Stimulated activated CD8-positive, alpha-beta memory T cell treated with anti-CD3 and anti-CD28 coated beads, Interleukin-2, amount 100 ng/mL, for 1 hour (primary cell): ENCODE measurements around the gene HCN2.
"Not testable (repeated sequence)": the region's sequence is repeated elsewhere in the genome, so short reads cannot be mapped to it uniquely, and the experiment has no call there.

Experiments
- DNase-seq, 2 donors: peaks; one replicate each; pipeline ENCODE4 v3.0.0-alpha.2; 2020; ENCODE audit warnings: low read depth in 2 of 2

The HCN2 gene

DNA sequence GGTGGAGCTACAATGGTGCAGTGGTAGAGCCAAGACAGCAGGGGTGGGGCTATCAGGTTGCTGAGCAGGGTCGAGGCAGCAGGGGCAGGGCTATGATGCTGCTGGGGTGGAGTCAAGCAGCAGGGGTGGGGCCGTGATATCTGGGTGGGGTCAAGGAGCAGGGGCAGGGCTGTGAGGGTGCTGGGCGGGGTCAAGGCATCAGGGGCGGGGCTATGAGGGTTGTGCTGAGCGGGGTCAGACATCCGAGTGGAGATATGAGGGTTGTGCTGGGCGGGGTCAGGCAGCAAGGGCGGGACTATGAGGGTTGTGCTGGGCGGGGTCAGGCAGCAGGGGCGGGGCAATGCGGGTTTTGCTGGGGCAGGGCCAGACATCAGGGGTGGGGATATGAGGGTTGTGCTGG lies 14.7 kb downstream of the HCN2 start:
- DNase-seq, result no peak

- DNase-seq, result not testable (repeated sequence)
Observed at GRCh38 chr19:605061-605971, 15.6 kb downstream of the HCN2 start.

GRCh38 chr19:607301-608154 lies 17.8 kb downstream of the HCN2 start:
- DNase-seq, result no peak

- DNase-seq, result no peak
Observed at GRCh38 chr19:608155-609003, 18.7 kb downstream of the HCN2 start.

- DNase-seq, result no peak
Observed at GRCh38 chr19:609004-609346, 19.3 kb downstream of the HCN2 start.

DNA sequence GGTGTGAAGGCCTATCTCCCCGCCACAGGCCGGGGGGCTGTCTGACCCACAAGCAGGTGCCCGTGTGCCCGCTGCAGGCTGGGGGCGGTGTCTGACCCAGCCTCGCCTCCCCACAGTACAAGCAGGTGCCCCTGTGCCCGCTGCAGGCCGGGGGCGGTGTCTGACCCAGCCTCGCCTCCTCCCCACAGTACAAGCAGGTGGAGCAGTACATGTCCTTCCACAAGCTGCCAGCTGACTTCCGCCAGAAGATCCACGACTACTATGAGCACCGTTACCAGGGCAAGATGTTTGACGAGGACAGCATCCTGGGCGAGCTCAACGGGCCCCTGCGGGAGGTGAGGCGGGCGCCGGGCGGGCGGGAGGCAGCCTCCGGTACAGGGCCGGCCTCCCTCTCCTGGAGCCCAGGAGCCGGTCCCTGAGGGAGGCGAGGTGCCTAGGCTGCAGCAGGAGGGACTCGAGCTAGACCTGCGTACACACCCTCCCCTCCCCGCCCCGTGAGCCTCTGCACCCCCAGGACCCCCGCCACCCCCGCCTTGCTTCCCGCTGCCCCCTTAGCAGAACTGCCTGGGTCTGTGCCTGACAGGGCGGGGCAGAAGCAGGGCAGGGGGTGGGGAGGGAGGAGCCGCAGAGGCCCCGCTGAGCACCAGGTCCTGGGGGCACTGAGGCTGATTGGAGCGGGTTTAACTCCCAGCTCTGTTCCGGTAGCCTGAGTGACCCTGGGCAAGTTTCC lies 20.6 kb downstream of the HCN2 start:
- DNase-seq, result no peak

DNA sequence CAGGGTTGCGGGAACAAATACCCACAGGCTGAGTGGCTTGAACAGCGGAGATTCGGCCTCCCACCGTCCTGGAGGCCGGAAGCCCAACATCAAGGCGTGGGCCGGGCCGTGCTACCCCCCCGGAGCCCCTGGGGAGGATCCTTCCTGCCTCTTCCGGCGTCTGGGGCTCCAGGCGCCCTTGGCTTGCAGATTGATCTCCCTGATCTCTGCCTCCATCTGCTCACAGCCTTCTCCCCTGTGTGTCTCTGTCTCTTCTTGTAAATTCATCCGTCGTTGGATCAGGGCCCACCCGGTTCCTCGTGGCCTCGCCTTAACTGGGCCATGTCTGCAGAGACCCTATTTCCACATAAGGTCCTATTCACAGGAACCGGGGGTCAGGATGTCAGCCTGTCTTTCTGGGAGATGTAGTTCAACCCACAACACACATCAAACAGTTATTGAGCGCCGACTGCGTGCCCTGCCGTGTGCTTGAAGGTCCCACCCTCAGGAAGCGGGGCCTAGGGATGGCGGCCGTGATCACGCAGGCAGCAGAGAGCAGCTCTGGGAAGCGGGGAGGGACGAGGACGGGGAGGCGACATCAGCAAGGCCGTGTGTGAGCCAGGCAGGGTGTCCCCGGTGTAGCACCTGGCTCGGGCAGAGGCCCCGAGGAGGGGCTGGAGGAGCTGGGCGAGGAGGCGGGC lies 21.3 kb downstream of the HCN2 start:
- DNase-seq, result no peak

- DNase-seq, result no peak
Observed at GRCh38 chr19:611481-611868, 21.8 kb downstream of the HCN2 start.

DNA sequence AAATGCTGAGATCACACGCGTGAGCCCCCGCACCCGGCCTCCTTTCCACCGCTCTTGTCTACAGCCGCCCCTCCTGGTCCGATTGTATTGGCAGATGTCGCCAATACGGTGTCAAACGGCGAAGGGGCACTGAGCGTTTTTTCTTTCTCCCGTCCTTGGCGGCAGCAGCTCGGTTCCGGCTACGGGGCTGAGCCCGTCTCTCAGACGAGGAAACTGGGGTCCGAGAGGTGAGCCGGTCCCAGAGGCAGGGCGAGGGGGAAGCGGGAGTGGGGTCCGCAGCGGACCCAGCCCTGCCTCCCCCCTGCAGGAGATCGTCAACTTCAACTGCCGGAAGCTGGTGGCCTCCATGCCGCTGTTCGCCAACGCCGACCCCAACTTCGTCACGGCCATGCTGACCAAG lies 23.3 kb downstream of the HCN2 start:
- no peak for DNase-seq

- DNase-seq, result no peak
Observed at GRCh38 chr19:613732-614567, 24.3 kb downstream of the HCN2 start.

DNA sequence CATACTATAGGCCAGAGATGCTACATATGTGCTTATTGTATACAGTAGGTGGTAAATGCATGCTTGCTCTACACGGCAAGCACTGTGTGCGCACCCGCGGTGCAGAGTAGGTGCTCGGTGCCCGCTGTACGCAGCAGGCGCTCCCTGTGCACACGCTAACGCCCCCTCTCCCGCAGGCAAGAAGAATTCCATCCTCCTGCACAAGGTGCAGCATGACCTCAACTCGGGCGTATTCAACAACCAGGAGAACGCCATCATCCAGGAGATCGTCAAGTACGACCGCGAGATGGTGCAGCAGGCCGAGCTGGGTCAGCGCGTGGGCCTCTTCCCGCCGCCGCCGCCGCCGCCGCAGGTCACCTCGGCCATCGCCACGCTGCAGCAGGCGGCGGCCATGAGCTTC lies 25.9 kb downstream of the HCN2 start:
- DNase-seq, result no peak

DNA sequence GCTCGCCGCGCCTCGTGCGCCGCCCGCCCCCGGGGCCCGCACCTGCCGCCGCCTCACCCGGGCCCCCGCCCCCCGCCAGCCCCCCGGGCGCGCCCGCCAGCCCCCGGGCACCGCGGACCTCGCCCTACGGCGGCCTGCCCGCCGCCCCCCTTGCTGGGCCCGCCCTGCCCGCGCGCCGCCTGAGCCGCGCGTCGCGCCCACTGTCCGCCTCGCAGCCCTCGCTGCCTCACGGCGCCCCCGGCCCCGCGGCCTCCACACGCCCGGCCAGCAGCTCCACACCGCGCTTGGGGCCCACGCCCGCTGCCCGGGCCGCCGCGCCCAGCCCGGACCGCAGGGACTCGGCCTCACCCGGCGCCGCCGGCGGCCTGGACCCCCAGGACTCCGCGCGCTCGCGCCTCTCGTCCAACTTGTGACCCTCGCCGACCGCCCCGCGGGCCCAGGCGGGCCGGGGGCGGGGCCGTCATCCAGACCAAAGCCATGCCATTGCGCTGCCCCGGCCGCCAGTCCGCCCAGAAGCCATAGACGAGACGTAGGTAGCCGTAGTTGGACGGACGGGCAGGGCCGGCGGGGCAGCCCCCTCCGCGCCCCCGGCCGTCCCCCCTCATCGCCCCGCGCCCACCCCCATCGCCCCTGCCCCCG lies 26.5 kb downstream of the HCN2 start:
- DNase-seq, result no peak

- DNase-seq, result no peak
Observed at GRCh38 chr19:616747-617526, 27.3 kb downstream of the HCN2 start.

DNA sequence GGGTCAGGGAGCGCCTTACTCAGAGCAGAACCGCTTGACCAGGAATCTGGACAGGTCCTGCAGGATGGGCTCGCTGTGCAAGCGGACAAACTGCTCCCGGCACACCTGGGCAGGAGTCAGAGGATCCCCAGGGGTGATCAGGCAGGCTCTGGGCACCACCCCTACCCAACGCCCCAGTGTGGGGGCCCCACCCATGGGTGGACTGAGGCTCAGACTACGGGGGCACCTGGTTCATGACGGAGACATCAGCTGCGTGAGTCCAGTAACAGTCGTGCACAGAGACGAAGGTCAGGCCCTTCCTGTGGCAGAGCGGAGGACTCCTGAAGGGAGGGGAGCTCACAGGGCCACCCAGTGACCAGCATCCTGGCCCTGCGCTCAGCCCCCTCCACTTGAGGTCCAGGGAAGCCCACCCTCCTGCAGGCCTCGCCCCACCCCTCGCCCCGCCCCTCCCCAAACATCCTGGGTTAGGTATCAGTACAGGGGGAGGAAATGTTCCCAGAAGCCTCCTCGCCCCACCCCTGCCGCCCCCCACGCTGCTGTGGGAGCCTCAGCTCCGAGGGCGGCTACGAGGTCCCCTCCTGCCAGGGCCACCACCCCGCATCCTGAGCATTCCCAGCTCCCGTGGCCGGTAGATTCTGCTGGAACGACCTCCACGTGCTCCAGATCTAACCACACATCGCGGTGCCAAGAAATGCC lies 28.0 kb downstream of the HCN2 start:
- DNase-seq, result no peak

GRCh38 chr19:618247-618619 lies 28.6 kb downstream of the HCN2 start:
- DNase-seq, result no peak

GRCh38 chr19:618674-619285 lies 29.1 kb downstream of the HCN2 start:
- DNase-seq, result no peak

- no peak for DNase-seq
Observed at GRCh38 chr19:619286-620002, 29.8 kb downstream of the HCN2 start.
